GM19099 (cell line): ENCODE results near the gene PLXNA3.

ENCODE experiments used
- POLR2A ChIP-seq: IDR thresholded peaks from 3 replicates; pipeline ENCODE4 v1.6.1; 2011; ENCODE audit warnings: low read depth; ENCODE audit not compliant: insufficient read length; ENCODE audit errors: extremely low read depth

The PLXNA3 gene

GRCh38 chrX:154464806-154465365 lies 6.8 kb downstream of the PLXNA3 start:
- TF ChIP-seq POLR2A, result no peak

- TF ChIP-seq POLR2A, result no peak
Measured at GRCh38 chrX:154465601-154466000, 7.5 kb downstream of the PLXNA3 start.

GRCh38 chrX:154466036-154466435 lies 8.0 kb downstream of the PLXNA3 start:
- no peak for TF ChIP-seq POLR2A

- TF ChIP-seq POLR2A, result no peak
Measured at GRCh38 chrX:154466907-154467306, 8.8 kb downstream of the PLXNA3 start.

GRCh38 chrX:154467556-154467955 lies 9.5 kb downstream of the PLXNA3 start:
- TF ChIP-seq POLR2A, result no peak

- no peak for TF ChIP-seq POLR2A
Measured at GRCh38 chrX:154468217-154468616, 10.1 kb downstream of the PLXNA3 start.

GRCh38 chrX:154469114-154469513 lies 11.0 kb downstream of the PLXNA3 start:
- TF ChIP-seq POLR2A, result no peak

GRCh38 chrX:154469880-154470279 lies 11.8 kb downstream of the PLXNA3 start:
- no peak for TF ChIP-seq POLR2A

GRCh38 chrX:154470434-154470833 lies 12.4 kb downstream of the PLXNA3 start:
- no peak for TF ChIP-seq POLR2A

GRCh38 chrX:154470914-154471568 lies 13.0 kb downstream of the PLXNA3 start:
- TF ChIP-seq POLR2A, result no peak

- TF ChIP-seq POLR2A, result no peak
Measured at GRCh38 chrX:154471839-154472684, 14.0 kb downstream of the PLXNA3 start.

GRCh38 chrX:154472685-154473632 lies 14.9 kb downstream of the PLXNA3 start:
- TF ChIP-seq POLR2A, result no peak

- no peak for TF ChIP-seq POLR2A
Measured at GRCh38 chrX:154473683-154474082, 15.6 kb downstream of the PLXNA3 start.

- no peak for TF ChIP-seq POLR2A
Measured at GRCh38 chrX:154476821-154477220, 18.7 kb downstream of the PLXNA3 start.

- TF ChIP-seq POLR2A, result no peak
Measured at GRCh38 chrX:154477891-154478477, 19.9 kb downstream of the PLXNA3 start.
